ENCODE measurements around the gene WIZ. TPM values are rescaled to one million over a fixed set of nuclear protein-coding genes. Genes with fewer than 3 reads are reported as not detected.

The WIZ gene
- total RNA-seq, 2 donors from 2014 or later: 22.4 to 44.2 TPM

DNA sequence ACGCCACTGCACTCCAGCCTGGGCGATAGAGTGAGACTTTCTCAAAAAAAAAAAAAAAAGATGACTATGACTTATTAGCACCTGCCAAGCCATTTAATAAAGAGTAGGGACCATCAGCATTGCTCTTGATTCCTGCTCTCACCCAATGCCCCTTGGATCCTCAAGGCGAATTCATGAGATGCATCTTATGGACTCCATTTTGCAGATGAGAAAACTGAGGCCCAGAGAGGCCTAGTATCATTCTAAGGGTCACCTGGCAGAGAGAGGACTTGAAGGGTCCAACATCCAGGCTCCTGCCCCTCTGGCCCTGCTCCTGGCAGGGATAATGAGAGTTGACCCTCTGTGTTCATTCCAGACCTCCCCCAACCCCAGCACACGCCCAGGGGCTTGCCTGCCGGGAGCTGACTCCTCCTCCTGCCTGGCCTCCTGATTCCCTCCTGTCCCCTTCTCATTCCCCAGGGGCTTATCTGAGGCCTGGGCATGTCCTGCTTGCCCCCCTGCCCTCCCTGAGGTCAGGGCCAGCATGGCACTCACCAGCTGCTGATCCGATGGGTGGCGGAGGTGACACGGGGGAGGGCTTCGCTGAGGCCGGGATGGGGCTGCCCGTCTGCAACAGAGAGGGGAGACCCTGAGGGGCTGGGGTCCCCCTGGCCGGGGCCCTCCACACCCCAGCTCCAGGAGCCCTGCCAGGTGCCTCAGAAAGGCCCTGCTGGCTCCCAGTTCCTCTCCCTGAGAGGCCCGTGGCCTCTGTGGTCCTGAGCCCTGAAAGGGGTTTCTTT is 7.4 kb downstream of the WIZ start:
- no peaks in the 10 kb centered on the region for H3K9me3 ChIP-seq
- peaks cover 0 to 29% of the 10 kb centered on the region in 2 donors for H3K4me1 ChIP-seq
- no peak overlapping the region for H3K27ac ChIP-seq
- TF ChIP-seq, protein P1, sequence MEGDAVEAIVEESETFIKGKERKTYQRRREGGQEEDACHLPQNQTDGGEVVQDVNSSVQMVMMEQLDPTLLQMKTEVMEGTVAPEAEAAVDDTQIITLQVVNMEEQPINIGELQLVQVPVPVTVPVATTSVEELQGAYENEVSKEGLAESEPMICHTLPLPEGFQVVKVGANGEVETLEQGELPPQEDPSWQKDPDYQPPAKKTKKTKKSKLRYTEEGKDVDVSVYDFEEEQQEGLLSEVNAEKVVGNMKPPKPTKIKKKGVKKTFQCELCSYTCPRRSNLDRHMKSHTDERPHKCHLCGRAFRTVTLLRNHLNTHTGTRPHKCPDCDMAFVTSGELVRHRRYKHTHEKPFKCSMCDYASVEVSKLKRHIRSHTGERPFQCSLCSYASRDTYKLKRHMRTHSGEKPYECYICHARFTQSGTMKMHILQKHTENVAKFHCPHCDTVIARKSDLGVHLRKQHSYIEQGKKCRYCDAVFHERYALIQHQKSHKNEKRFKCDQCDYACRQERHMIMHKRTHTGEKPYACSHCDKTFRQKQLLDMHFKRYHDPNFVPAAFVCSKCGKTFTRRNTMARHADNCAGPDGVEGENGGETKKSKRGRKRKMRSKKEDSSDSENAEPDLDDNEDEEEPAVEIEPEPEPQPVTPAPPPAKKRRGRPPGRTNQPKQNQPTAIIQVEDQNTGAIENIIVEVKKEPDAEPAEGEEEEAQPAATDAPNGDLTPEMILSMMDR (IDR thresholded peaks at IDR 0.05): no peak
- no peak for DNase-seq (ENCODE audit: low spot score)
- no peaks in the 10 kb centered on the region for H3K27me3 ChIP-seq
- H3K36me3 ChIP-seq: peaks cover 4% of the 10 kb centered on the region
- no peak overlapping the region for H3K4me3 ChIP-seq

DNA sequence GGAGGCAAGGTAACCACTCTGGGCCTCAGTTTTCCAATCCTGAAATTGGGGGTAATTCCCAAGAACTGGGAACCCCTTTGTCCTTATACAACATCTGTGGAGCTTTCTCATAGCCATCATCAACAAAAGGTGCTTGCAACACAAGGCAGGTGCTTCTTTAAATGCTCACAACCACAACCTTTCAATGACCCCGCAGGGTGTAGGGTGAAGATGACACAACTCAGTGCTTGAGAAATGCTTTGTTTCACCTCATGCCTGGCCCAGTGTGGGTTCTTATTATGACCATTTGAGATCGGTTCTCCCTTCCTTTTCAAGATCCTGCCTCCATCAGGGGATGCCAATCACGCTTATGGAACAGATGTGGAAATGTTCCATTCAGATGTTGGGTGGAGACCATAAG is 8.4 kb downstream of the WIZ start:
- Histone ChIP-seq H3K27ac (no peak overlapping the region), H3K9me3 (no peaks in the 10 kb centered on the region), H3K4me1 (peaks cover 0 to 28% of the 10 kb centered on the region in 2 donors), H3K36me3 (peaks cover 4% of the 10 kb centered on the region), H3K27me3 (no peaks in the 10 kb centered on the region), H3K4me3 (no peak overlapping the region)
- TF ChIP-seq, protein P1 (IDR thresholded peaks at IDR 0.05): no peak
- DNase-seq (ENCODE audit: low spot score): no peak

DNA sequence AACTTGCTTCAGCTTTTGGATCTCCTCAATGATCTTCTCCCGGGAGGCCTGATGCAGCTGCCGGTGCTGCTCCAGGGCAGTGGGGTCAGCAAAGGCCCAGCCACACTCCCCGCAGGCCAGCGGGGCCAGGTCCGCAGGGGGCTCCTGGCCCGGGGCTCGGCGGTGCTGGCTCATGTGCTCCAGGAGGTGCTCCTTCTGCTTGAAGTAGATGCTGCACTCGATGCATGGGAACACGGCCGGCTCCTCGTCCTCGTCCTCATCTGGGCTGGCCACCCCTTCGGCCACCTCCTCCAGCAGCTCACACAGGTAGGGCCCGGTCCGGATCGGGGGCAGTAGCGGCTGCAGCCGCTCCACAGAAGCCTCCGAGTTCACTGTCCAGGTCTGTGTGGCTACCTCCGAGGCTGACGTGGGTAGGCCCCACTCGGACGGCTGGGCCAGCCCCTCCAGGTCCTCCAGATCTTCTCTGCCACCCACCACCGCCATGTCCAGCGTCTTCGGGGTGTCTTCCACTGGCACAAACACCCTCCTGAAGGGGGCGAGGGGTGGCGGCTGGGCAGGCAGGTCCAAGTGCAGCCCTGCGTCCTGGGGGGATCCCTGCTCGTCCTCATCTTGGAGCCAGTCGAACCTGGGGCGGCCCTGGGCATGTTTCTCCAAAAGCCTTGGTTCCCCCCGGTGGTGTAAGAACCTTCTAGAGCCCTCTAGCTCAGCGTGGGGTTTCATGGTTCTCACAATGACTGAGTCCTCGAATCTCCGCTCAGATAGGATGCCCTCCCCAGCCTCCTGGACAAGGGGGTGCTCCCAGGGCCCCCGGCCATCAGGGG is 9.7 kb downstream of the WIZ start:
- TF ChIP-seq, protein P1 (IDR thresholded peaks at IDR 0.05): no peak
- no peak for DNase-seq (ENCODE audit: low spot score)
- Histone ChIP-seq H3K27ac (no peak overlapping the region), H3K4me3 (no peak overlapping the region), H3K27me3 (no peaks in the 10 kb centered on the region), H3K9me3 (no peaks in the 10 kb centered on the region), H3K36me3 (peaks cover 4% of the 10 kb centered on the region), H3K4me1 (peaks cover 0 to 16% of the 10 kb centered on the region in 2 donors)

- TF ChIP-seq, protein P1 (IDR thresholded peaks at IDR 0.05): no peak
- H3K4me3 ChIP-seq: no peak overlapping the region
- H3K36me3 ChIP-seq: peaks cover 4% of the 10 kb centered on the region
- no peak for DNase-seq (ENCODE audit: low spot score)
- H3K27me3 ChIP-seq: no peaks in the 10 kb centered on the region
- H3K4me1 ChIP-seq: peaks cover 0 to 8% of the 10 kb centered on the region in 2 donors
- no peaks in the 10 kb centered on the region for H3K9me3 ChIP-seq
- no peak overlapping the region for H3K27ac ChIP-seq
These were observed 10.5 kb downstream of the WIZ start for GRCh38 chr19:15439078-15439799.

- no peaks in the 10 kb centered on the region for H3K27me3 ChIP-seq
- H3K36me3 ChIP-seq: peaks cover 4% of the 10 kb centered on the region
- H3K27ac ChIP-seq: no peak overlapping the region
- H3K4me3 ChIP-seq: no peak overlapping the region
- H3K9me3 ChIP-seq: no peaks in the 10 kb centered on the region
- TF ChIP-seq, protein P1 (IDR thresholded peaks at IDR 0.05): no peak
- peaks cover 0 to 3% of the 10 kb centered on the region in 2 donors for H3K4me1 ChIP-seq
- no peak for DNase-seq (ENCODE audit: low spot score)
These were observed 11.2 kb downstream of the WIZ start for GRCh38 chr19:15438577-15438976.

Measured in right atrium auricular region (tissue), 2 donors.